ENCODE data around the gene OSBPL5.

OSBPL5 gene

GRCh38 chr11:3165152-3165705, at the start of gene OSBPL5:
Gene OSBPL5, minus strand, starts transcription at chr11:3165310. Its CDS starts 36,162 bp downstream, at chr11:3129148.
- no peak for TF ChIP-seq CTCF (IDR thresholded peaks at IDR 0.05; ENCODE audit: extremely low read depth, missing control alignments)
- no peak for DNase-seq (ENCODE audit: low spot score)

DNA sequence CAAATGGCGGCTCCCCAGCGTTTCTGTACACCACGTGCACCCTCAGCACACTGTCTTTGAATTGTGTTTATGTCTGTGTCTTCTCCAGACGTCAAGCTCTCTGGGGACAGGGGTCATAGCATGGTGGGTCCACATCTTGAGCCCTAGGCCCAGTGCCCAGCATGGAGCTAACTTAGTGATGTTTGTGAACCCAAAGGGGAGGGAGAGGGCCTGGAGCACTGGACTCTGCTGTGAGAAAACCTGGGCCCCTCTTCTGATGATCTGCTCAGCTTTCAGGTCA, 49.2 kb upstream of the OSBPL5 start:
- TF ChIP-seq CTCF (IDR thresholded peaks at IDR 0.05; ENCODE audit: extremely low read depth, missing control alignments) = no peak

GRCh38 chr11:3213659-3214419, 48.7 kb upstream of the OSBPL5 start:
- DNase-seq (ENCODE audit: low spot score) = no peak
- TF ChIP-seq CTCF (IDR thresholded peaks at IDR 0.05; ENCODE audit: extremely low read depth, missing control alignments) = no peak

More for the DNA sequence above, 49.2 kb upstream of the OSBPL5 start:
- no peak for DNase-seq (ENCODE audit: low spot score)

DNA sequence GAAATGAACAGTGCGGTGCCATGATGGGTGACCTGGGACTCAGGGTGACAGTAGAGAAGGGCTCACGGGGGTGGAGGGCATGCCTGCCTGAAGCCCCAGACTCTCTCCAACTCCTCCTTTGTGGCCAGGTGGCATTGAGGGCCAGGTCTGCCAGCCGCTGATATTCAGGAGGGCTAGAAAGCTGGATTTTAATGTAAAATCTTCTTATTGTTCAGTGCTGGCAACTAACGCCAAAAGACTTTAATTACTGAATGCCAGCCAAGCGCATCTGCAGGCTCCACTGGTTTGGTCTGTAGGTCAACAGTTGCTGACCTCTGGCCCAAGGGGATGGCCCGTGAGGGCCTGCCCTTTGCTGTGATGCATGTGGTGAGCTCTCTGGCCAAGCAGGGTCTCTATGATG, 43.2 kb upstream of the OSBPL5 start:
- no peak for TF ChIP-seq CTCF (IDR thresholded peaks at IDR 0.05; ENCODE audit: extremely low read depth, missing control alignments)
- DNase-seq (ENCODE audit: low spot score) = no peak

DNA sequence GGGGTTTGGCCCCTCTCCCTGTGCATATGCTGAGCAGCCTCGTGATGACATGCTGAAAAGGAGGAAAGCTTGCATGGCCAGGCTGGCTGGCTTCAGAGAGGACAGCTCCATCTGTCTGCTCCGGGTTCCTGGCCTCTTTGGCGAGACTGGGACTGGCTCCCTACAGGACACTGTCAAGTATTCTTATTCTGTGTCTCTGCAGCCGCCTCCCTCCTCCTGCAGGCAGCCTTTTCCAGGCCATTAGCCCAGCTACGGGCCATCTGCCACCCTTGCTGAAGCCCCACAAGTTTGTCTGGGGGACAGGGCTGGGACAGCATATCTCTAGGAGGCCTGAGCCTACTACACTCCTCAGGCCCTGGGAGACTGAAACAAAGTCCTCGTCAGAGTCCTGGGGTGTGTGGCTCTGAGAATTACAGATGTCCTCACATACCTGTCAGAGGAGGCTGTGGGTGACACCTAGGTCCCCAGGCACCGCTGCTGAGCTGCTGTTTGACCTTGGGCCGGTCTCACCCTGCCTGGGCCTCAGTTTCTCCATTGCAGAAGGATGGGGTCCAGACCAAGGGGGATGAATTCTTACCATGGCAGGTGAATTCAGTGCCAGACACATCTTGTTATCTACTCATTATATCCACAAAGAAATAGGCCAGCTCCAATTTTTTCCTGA, 42.5 kb upstream of the OSBPL5 start:
- no peak for TF ChIP-seq CTCF (IDR thresholded peaks at IDR 0.05; ENCODE audit: extremely low read depth, missing control alignments)
- DNase-seq (ENCODE audit: low spot score) = no peak

- TF ChIP-seq CTCF (IDR thresholded peaks at IDR 0.05; ENCODE audit: extremely low read depth, missing control alignments) = no peak
- DNase-seq (ENCODE audit: low spot score) = no peak
Measured at GRCh38 chr11:3206922-3207204, 41.8 kb upstream of the OSBPL5 start.

- no peak for DNase-seq (ENCODE audit: low spot score)
- no peak for TF ChIP-seq CTCF (IDR thresholded peaks at IDR 0.05; ENCODE audit: extremely low read depth, missing control alignments)
Measured at GRCh38 chr11:3206156-3206921, 41.2 kb upstream of the OSBPL5 start.

Data from GM20000 (cell line).